ENCODE data around the gene FCHSD2.
"Not testable (repeated sequence)": the region's sequence is repeated elsewhere in the genome, so short reads cannot be mapped to it uniquely, and the experiment has no call there.

The FCHSD2 gene

GRCh38 chr11:72828692-72829101, 313.4 kb downstream of the FCHSD2 start:
- no peak overlapping the region for H3K9ac ChIP-seq (ENCODE audit: low read length in 2 of 2)
- H3K4me3 ChIP-seq (ENCODE audit: low read length in 2 of 2): no peak overlapping the region
- peaks cover 0 to 2% of the 10 kb centered on the region in 2 donors for H3K36me3 ChIP-seq (ENCODE audit: control insufficient read depth in 2 of 2, insufficient read depth in 2 of 2, low read length in 2 of 2)
- no peaks in the 10 kb centered on the region for H3K27me3 ChIP-seq (ENCODE audit: control insufficient read depth in 1 of 2, insufficient read depth in 2 of 2, low read length in 2 of 2)
- no peak overlapping the region for H3K27ac ChIP-seq (ENCODE audit: low read length)
- no peaks in the 10 kb centered on the region for H3K9me3 ChIP-seq (ENCODE audit: control insufficient read depth in 2 of 2, low read length in 2 of 2)
- H3K4me1 ChIP-seq (ENCODE audit: control insufficient read depth, insufficient read depth, low read length): peaks cover 17% of the 10 kb centered on the region

DNA sequence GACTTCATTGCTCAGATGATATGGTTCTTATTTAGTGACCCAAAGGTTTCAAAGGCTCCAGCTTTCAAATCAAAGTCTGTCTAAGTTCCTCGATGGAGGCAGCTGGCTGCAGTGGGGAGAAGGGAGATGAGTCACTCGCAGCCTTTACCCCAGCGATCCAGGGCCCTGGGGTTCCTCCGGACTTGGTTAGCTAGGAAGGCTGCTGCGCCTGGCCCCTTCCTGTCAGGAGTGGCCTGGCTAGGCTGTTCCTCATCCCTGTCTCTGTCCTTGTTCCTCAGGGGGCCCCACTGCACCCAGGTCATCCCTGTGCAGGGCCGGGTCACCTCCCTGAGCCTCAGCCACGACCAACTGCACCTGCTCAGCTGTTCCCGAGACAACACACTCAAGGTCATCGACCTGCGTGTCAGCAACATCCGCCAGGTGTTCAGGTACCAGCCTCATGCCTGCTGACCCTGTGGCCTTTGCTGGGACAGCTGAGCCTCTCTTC, 314.0 kb downstream of the FCHSD2 start:
- Histone ChIP-seq H3K9ac (ENCODE audit: low read length in 2 of 2) (no peak overlapping the region), H3K36me3 (ENCODE audit: control insufficient read depth in 2 of 2, insufficient read depth in 2 of 2, low read length in 2 of 2) (peaks cover 0 to 2% of the 10 kb centered on the region in 2 donors), H3K9me3 (ENCODE audit: control insufficient read depth in 2 of 2, low read length in 2 of 2) (no peaks in the 10 kb centered on the region), H3K27ac (ENCODE audit: low read length) (no peak overlapping the region), H3K4me3 (ENCODE audit: low read length in 2 of 2) (no peak overlapping the region), H3K27me3 (ENCODE audit: control insufficient read depth in 1 of 2, insufficient read depth in 2 of 2, low read length in 2 of 2) (no peaks in the 10 kb centered on the region), H3K4me1 (ENCODE audit: control insufficient read depth, insufficient read depth, low read length) (peaks cover 15% of the 10 kb centered on the region)

DNA sequence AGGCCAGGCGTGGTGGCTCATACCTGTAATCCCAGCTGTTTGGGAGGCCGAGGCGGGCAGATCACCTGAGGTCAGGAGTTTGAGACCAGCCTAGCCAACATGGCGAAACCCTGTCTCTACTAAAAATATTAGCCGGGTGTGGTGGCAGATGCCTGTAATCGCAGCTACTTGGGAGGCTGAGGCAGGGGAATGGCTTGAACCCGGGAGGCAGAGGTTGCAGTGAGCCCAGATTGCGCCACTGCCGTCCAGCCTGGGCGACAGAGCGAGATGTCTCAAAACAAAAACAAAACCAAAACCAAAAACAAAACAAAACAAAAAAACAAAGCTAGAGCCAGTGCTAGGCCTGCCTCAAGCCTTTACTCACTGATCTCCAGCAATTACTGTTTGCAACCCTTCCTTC, 314.5 kb downstream of the FCHSD2 start:
- not testable (repeated sequence) for H3K36me3 ChIP-seq (ENCODE audit: control insufficient read depth in 2 of 2, insufficient read depth in 2 of 2, low read length in 2 of 2); H3K9ac ChIP-seq (ENCODE audit: low read length in 2 of 2); H3K27me3 ChIP-seq (ENCODE audit: control insufficient read depth in 1 of 2, insufficient read depth in 2 of 2, low read length in 2 of 2); H3K9me3 ChIP-seq (ENCODE audit: control insufficient read depth in 2 of 2, low read length in 2 of 2); H3K4me3 ChIP-seq (ENCODE audit: low read length in 2 of 2); H3K27ac ChIP-seq (ENCODE audit: low read length)
- H3K4me1 ChIP-seq (ENCODE audit: control insufficient read depth, insufficient read depth, low read length): peaks cover 12% of the 10 kb centered on the region

DNA sequence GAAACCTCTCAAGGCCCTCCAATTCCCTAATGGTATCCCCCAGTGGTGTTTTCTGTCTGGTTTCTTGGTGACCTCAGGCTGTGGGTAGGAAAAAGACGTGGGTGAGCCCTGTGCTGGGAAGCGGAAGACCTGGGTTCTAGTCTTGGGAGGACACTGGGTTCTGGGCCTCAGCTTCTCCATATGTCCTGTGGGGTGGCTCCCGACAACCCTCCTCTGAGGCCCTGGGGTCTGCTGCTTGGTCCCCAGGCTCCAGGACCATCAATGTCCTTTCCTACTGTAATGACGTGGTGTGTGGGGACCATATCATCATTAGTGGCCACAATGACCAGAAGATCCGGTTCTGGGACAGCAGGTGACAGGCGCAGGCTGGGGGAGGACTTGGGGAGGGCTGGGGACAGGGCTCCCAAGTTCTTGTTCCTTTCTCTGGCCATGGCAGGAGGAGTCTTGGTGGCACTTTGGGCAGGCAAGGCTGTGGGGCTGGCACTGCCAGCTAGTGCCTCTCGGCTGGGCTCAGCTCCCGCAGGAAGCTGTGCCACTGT, 315.1 kb downstream of the FCHSD2 start:
- H3K4me1 ChIP-seq (ENCODE audit: control insufficient read depth, insufficient read depth, low read length): peaks cover 10% of the 10 kb centered on the region
- H3K27ac ChIP-seq (ENCODE audit: low read length): no peak overlapping the region
- H3K4me3 ChIP-seq (ENCODE audit: low read length in 2 of 2): no peak overlapping the region
- no peaks in the 10 kb centered on the region for H3K27me3 ChIP-seq (ENCODE audit: control insufficient read depth in 1 of 2, insufficient read depth in 2 of 2, low read length in 2 of 2)
- H3K36me3 ChIP-seq (ENCODE audit: control insufficient read depth in 2 of 2, insufficient read depth in 2 of 2, low read length in 2 of 2): peaks cover 0 to 2% of the 10 kb centered on the region in 2 donors
- no peak overlapping the region for H3K9ac ChIP-seq (ENCODE audit: low read length in 2 of 2)
- no peaks in the 10 kb centered on the region for H3K9me3 ChIP-seq (ENCODE audit: control insufficient read depth in 2 of 2, low read length in 2 of 2)

GRCh38 chr11:72826191-72826941, 315.8 kb downstream of the FCHSD2 start:
- no peak overlapping the region for H3K27ac ChIP-seq (ENCODE audit: low read length)
- H3K4me3 ChIP-seq (ENCODE audit: low read length in 2 of 2): no peak overlapping the region
- no peaks in the 10 kb centered on the region for H3K27me3 ChIP-seq (ENCODE audit: control insufficient read depth in 1 of 2, insufficient read depth in 2 of 2, low read length in 2 of 2)
- H3K36me3 ChIP-seq (ENCODE audit: control insufficient read depth in 2 of 2, insufficient read depth in 2 of 2, low read length in 2 of 2): peaks cover 0 to 2% of the 10 kb centered on the region in 2 donors
- H3K9me3 ChIP-seq (ENCODE audit: control insufficient read depth in 2 of 2, low read length in 2 of 2): no peaks in the 10 kb centered on the region
- H3K9ac ChIP-seq (ENCODE audit: low read length in 2 of 2): no peak overlapping the region
- peaks cover 10% of the 10 kb centered on the region for H3K4me1 ChIP-seq (ENCODE audit: control insufficient read depth, insufficient read depth, low read length)

- Histone ChIP-seq H3K9me3 (ENCODE audit: control insufficient read depth in 2 of 2, low read length in 2 of 2) (no peaks in the 10 kb centered on the region), H3K27me3 (ENCODE audit: control insufficient read depth in 1 of 2, insufficient read depth in 2 of 2, low read length in 2 of 2) (no peaks in the 10 kb centered on the region), H3K4me3 (ENCODE audit: low read length in 2 of 2) (no peak overlapping the region), H3K27ac (ENCODE audit: low read length) (no peak overlapping the region), H3K36me3 (ENCODE audit: control insufficient read depth in 2 of 2, insufficient read depth in 2 of 2, low read length in 2 of 2) (peaks cover 0 to 3% of the 10 kb centered on the region in 2 donors), H3K4me1 (ENCODE audit: control insufficient read depth, insufficient read depth, low read length) (peaks cover 15% of the 10 kb centered on the region), H3K9ac (ENCODE audit: low read length in 2 of 2) (no peak overlapping the region)
Observed at GRCh38 chr11:72825661-72826060, 316.5 kb downstream of the FCHSD2 start.

DNA sequence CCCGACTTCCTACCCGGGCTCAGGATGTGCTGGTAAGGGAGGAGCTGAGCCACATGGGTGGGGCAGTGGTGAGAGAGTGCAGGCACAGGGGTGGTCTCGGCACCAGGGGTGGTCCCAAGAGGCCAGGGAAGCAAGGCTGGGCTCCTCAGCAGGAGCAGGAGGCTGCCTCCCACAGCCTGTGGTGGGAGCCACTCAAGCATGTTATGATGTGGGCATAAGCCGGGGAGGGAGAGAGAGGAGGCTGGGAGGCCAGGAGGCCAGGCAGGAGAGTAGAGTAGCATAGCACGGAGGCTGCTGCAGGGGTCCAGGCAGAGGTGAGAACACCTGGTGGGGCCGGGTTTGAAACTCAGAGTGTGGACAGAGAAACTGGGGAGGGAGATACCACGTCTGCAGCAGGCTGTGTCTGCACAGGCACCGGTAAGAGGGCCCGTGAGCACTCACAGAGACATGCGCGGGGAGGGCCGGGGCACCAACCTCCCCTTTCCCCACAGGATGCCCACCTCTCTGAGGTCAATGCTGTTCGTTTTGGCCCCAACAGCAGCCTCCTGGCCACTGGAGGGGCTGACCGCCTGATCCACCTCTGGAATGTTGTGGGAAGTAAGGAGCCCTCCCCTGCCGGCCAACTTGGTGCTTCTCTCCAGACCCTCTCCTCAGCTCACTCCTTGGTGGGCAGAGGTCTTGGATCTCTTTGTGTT, 317.2 kb downstream of the FCHSD2 start:
- Histone ChIP-seq H3K4me3 (ENCODE audit: low read length in 2 of 2) (no peak overlapping the region), H3K4me1 (ENCODE audit: control insufficient read depth, insufficient read depth, low read length) (peaks cover 15% of the 10 kb centered on the region), H3K36me3 (ENCODE audit: control insufficient read depth in 2 of 2, insufficient read depth in 2 of 2, low read length in 2 of 2) (peaks cover 0 to 5% of the 10 kb centered on the region in 2 donors), H3K27ac (ENCODE audit: low read length) (no peak overlapping the region), H3K9ac (ENCODE audit: low read length in 2 of 2) (no peak overlapping the region), H3K27me3 (ENCODE audit: control insufficient read depth in 1 of 2, insufficient read depth in 2 of 2, low read length in 2 of 2) (no peaks in the 10 kb centered on the region), H3K9me3 (ENCODE audit: control insufficient read depth in 2 of 2, low read length in 2 of 2) (no peaks in the 10 kb centered on the region)

GRCh38 chr11:72824020-72824419, 318.1 kb downstream of the FCHSD2 start:
- Histone ChIP-seq H3K36me3 (ENCODE audit: control insufficient read depth in 2 of 2, insufficient read depth in 2 of 2, low read length in 2 of 2) (peaks cover 0 to 6% of the 10 kb centered on the region in 2 donors), H3K4me3 (ENCODE audit: low read length in 2 of 2) (no peak overlapping the region), H3K9me3 (ENCODE audit: control insufficient read depth in 2 of 2, low read length in 2 of 2) (no peaks in the 10 kb centered on the region), H3K9ac (ENCODE audit: low read length in 2 of 2) (no peak overlapping the region), H3K4me1 (ENCODE audit: control insufficient read depth, insufficient read depth, low read length) (peaks cover 15% of the 10 kb centered on the region), H3K27me3 (ENCODE audit: control insufficient read depth in 1 of 2, insufficient read depth in 2 of 2, low read length in 2 of 2) (no peaks in the 10 kb centered on the region), H3K27ac (ENCODE audit: low read length) (no peak overlapping the region)

GRCh38 chr11:72823105-72823804, 318.9 kb downstream of the FCHSD2 start:
- H3K9me3 ChIP-seq (ENCODE audit: control insufficient read depth in 2 of 2, low read length in 2 of 2): no peaks in the 10 kb centered on the region
- no peak overlapping the region for H3K4me3 ChIP-seq (ENCODE audit: low read length in 2 of 2)
- peaks cover 15% of the 10 kb centered on the region for H3K4me1 ChIP-seq (ENCODE audit: control insufficient read depth, insufficient read depth, low read length)
- no peak overlapping the region for H3K9ac ChIP-seq (ENCODE audit: low read length in 2 of 2)
- H3K27me3 ChIP-seq (ENCODE audit: control insufficient read depth in 1 of 2, insufficient read depth in 2 of 2, low read length in 2 of 2): no peaks in the 10 kb centered on the region
- peaks cover 0 to 7% of the 10 kb centered on the region in 2 donors for H3K36me3 ChIP-seq (ENCODE audit: control insufficient read depth in 2 of 2, insufficient read depth in 2 of 2, low read length in 2 of 2)
- H3K27ac ChIP-seq (ENCODE audit: low read length): peak overlapping the region; percentile 60

DNA sequence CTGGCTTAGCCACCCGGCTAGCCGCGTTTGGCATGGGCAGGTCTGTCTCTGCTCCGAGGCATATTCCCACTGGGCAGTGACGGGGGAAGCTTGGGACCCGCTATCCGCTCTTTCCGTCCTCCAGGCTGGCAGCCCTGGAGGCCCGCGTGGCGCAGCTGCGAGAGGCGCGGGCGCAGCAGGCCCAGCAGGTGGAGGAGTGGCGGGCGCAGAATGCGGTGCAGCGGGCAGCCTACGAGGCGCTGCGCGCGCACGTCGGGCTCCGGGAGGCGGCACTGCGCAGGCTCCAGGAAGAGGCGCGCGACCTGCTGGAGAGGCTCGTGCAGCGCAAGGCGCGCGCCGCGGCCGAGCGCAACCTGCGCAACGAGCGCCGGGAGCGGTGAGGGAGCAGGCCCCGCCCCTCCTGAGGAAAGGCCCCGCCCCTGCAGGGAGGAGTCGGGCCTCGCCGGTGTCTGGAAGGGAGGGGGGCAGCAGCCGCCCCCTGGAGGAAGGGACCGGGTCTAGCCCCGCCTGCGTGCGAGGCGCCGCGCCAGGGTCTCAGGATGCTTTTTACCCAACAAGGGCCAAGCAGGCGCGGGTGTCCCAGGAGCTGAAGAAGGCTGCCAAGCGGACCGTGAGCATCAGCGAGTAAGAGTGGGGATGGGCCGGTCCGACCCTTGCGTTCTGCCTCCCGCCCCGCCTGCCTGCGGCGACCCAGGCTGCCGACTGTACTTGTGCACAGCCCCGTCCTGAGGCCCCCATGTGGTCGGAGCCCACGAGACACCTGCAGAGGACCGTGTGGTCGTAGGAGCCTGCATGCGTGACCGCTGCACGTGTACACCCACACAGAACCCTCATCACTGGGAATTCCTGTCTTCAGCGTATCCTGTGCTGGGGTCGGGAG, 320.0 kb downstream of the FCHSD2 start:
- Histone ChIP-seq H3K4me1 (ENCODE audit: control insufficient read depth, insufficient read depth, low read length) (peaks cover 15% of the 10 kb centered on the region), H3K36me3 (ENCODE audit: control insufficient read depth in 2 of 2, insufficient read depth in 2 of 2, low read length in 2 of 2) (peaks cover 3 to 11% of the 10 kb centered on the region in 2 donors), H3K27ac (ENCODE audit: low read length) (peak overlapping the region; percentile 60), H3K4me3 (ENCODE audit: low read length in 2 of 2) (peak overlapping the region; percentile 63 to 81), H3K27me3 (ENCODE audit: control insufficient read depth in 1 of 2, insufficient read depth in 2 of 2, low read length in 2 of 2) (no peaks in the 10 kb centered on the region), H3K9ac (ENCODE audit: low read length in 2 of 2) (peak overlapping the region; percentile 71 to 80), H3K9me3 (ENCODE audit: control insufficient read depth in 2 of 2, low read length in 2 of 2) (no peaks in the 10 kb centered on the region)

All from stomach smooth muscle (tissue), 2 donors.